A549 (cell line): ENCODE data around the gene TUBD1.

ENCODE experiments used
- BHLHE40 ChIP-seq: IDR thresholded peaks from 2 replicates; pipeline ENCODE4 v1.6.1; 2012; ENCODE audit warnings: low read depth, low read length, inconsistent platforms
- CHD4 ChIP-seq: fragments of 200-600 bp; sonication (generic); IDR thresholded peaks from 2 replicates; pipeline ENCODE4 v1.6.1; 2016; ENCODE audit warnings: antibody characterized with exemption, mild to moderate bottlenecking, borderline replicate concordance
- EP300 ChIP-seq, 2 experiments: fragments of >200 bp; sonication (Bioruptor Twin); formaldehyde crosslinking; IDR thresholded peaks; 2 replicates in 1 of 2; 3 replicates in 1 of 2; pipeline ENCODE4 v1.6.1; 2016 to 2017
- JUN ChIP-seq, 2 experiments: fragments of >200 bp; sonication (Bioruptor Twin); formaldehyde crosslinking; IDR thresholded peaks; 2 replicates in 1 of 2; 3 replicates in 1 of 2; pipeline ENCODE4 v1.6.1; 2016 to 2017
- MYC ChIP-seq: IDR thresholded peaks from 2 replicates; pipeline ENCODE4 v1.6.1; 2012; ENCODE audit warnings: mild to moderate bottlenecking, inconsistent platforms, low read length, improper control_type of control experiment, borderline replicate concordance
- TF ChIP-seq, protein P1 (sequence below): fragments of >200 bp; sonication (Bioruptor Twin); formaldehyde crosslinking; IDR thresholded peaks from 3 replicates; pipeline ENCODE4 v1.5.1; 2016
- TF ChIP-seq, protein P2 (sequence below): fragments of 250-450 bp; sonication (Bioruptor Pico); IDR thresholded peaks from 2 replicates; pipeline ENCODE4 v1.5.0; 2021; ENCODE audit warnings: mild to moderate bottlenecking, moderate library complexity, borderline replicate concordance

DNA sequence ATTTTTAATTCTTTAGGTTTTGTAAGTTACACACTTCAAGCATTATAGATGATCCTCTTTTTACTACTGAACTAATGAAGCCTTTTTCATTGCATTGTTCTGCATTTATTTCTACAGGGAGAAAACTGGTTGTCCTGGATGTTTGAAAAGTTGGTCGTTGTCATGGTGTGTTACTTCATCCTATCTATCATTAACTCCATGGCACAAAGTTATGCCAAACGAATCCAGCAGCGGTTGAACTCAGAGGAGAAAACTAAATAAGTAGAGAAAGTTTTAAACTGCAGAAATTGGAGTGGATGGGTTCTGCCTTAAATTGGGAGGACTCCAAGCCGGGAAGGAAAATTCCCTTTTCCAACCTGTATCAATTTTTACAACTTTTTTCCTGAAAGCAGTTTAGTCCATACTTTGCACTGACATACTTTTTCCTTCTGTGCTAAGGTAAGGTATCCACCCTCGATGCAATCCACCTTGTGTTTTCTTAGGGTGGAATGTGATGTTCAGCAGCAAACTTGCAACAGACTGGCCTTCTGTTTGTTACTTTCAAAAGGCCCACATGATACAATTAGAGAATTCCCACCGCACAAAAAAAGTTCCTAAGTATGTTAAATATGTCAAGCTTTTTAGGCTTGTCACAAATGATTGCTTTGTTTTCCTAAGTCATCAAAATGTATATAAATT is 53.0 kb downstream of the TUBD1 start:
- TF ChIP-seq EP300 (IDR thresholded peaks at IDR 0.05) (no peak), BHLHE40 (no peak), CHD4 (no peak), MYC (0 out of 2 replicates have a peak, but pooled peaks have one; percentile 37), JUN (IDR thresholded peaks at IDR 0.05) (peak in 1 of 2 experiments; percentile 95; a peak in 2 of 5 replicates)
- TF ChIP-seq, protein P1, sequence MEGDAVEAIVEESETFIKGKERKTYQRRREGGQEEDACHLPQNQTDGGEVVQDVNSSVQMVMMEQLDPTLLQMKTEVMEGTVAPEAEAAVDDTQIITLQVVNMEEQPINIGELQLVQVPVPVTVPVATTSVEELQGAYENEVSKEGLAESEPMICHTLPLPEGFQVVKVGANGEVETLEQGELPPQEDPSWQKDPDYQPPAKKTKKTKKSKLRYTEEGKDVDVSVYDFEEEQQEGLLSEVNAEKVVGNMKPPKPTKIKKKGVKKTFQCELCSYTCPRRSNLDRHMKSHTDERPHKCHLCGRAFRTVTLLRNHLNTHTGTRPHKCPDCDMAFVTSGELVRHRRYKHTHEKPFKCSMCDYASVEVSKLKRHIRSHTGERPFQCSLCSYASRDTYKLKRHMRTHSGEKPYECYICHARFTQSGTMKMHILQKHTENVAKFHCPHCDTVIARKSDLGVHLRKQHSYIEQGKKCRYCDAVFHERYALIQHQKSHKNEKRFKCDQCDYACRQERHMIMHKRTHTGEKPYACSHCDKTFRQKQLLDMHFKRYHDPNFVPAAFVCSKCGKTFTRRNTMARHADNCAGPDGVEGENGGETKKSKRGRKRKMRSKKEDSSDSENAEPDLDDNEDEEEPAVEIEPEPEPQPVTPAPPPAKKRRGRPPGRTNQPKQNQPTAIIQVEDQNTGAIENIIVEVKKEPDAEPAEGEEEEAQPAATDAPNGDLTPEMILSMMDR, result no peak
- TF ChIP-seq, protein P2, sequence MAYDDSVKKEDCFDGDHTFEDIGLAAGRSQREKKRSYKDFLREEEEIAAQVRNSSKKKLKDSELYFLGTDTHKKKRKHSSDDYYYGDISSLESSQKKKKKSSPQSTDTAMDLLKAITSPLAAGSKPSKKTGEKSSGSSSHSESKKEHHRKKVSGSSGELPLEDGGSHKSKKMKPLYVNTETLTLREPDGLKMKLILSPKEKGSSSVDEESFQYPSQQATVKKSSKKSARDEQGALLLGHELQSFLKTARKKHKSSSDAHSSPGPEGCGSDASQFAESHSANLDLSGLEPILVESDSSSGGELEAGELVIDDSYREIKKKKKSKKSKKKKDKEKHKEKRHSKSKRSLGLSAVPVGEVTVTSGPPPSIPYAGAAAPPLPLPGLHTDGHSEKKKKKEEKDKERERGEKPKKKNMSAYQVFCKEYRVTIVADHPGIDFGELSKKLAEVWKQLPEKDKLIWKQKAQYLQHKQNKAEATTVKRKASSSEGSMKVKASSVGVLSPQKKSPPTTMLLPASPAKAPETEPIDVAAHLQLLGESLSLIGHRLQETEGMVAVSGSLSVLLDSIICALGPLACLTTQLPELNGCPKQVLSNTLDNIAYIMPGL (CRISPR knock-in tag), result peak; percentile 97; the same call in 1 of the 2 replicates
